GM12878 (cell line): ENCODE measurements around the gene GADD45A. TPM values are rescaled to one million over a fixed set of nuclear protein-coding genes. Genes with fewer than 3 reads are reported as not detected.

Experiments used
- CBX5 ChIP-seq: sonication (generic); IDR thresholded peaks from 2 replicates; pipeline ENCODE4 v1.6.1; 2016; ENCODE audit warnings: low read depth, moderate library complexity, mild to moderate bottlenecking, inconsistent platforms
- CEBPZ ChIP-seq: fragments of 150-350 bp; IDR thresholded peaks from 2 replicates; pipeline ENCODE4 v1.6.1; 2016; ENCODE audit warnings: low read depth, low read length
- CREM ChIP-seq: IDR thresholded peaks from 2 replicates; pipeline ENCODE4 v1.6.1; 2014; ENCODE audit warnings: antibody characterized with exemption, low read depth
- E2F8 ChIP-seq: fragments of 450-650 bp; IDR thresholded peaks from 2 replicates; pipeline ENCODE4 v1.6.1; 2018; ENCODE audit warnings: mild to moderate bottlenecking, low read depth, moderate library complexity; ENCODE audit not compliant: partially characterized antibody
- EED ChIP-seq: sonication (generic); IDR thresholded peaks from 2 replicates; pipeline ENCODE4 v1.6.1; 2016; ENCODE audit warnings: antibody characterized with exemption, low read depth
- EGR1 ChIP-seq, 2 experiments: IDR thresholded peaks; 1 replicate in 1 of 2; 2 replicates in 1 of 2; pipeline ENCODE4 v1.6.1; 2011 to 2012; ENCODE audit warnings: low read depth in 2 of 2, low read length in 2 of 2, borderline replicate concordance in 1 of 2, mild to moderate bottlenecking in 1 of 2, moderate library complexity in 1 of 2
- IKZF1 ChIP-seq: fragments of 450-650 bp; conservative IDR thresholded peaks from 2 replicates; pipeline ENCODE4 v1.6.1; 2017; ENCODE audit warnings: antibody characterized with exemption, mild to moderate bottlenecking
- JUNB ChIP-seq: IDR thresholded peaks from 2 replicates; pipeline ENCODE4 v1.6.1; 2016; ENCODE audit warnings: antibody characterized with exemption, mild to moderate bottlenecking
- MEF2B ChIP-seq: fragments of 450-650 bp; IDR thresholded peaks from 2 replicates; pipeline ENCODE4 v1.6.1; 2018; ENCODE audit warnings: mild to moderate bottlenecking, moderate library complexity; ENCODE audit not compliant: partially characterized antibody, poor library complexity, severe bottlenecking
- MLLT1 ChIP-seq: fragments of 450-650 bp; IDR thresholded peaks from 2 replicates; pipeline ENCODE4 v1.6.1; 2016; ENCODE audit warnings: mild to moderate bottlenecking
- NFIC ChIP-seq: IDR thresholded peaks from 2 replicates; pipeline ENCODE4 v1.6.1; 2012; ENCODE audit warnings: low read depth, mild to moderate bottlenecking, inconsistent platforms, low read length, moderate library complexity
- YBX1 ChIP-seq: fragments of 450-650 bp; IDR thresholded peaks from 2 replicates; pipeline ENCODE4 v1.6.1; 2016; ENCODE audit warnings: antibody characterized with exemption
- ZNF687 ChIP-seq: fragments of 450-650 bp; IDR thresholded peaks from 2 replicates; pipeline ENCODE4 v1.6.1; 2017; ENCODE audit warnings: mild to moderate bottlenecking, moderate library complexity
- polyA plus RNA-seq, 11 experiments: library from polyadenylated mRNA; depleted of rRNA in 4 of 11; unstranded in 6 of 11; stranded (reverse) in 5 of 11; fragments of >200 nt; fragmentation: Nextera tagmentation in 4 of 11; fragmentation: Illumina TruSeq in 1 of 11; extraction: Ambion mirVana in 4 of 11; extraction: Trizol in 1 of 11; gene quantifications; 1 replicate in 1 of 11; 2 replicates in 10 of 11; pipeline versions ENCODE4 v1.2.1 to v1.2.3, GENCODE V29; 2011 to 2016; ENCODE audit warnings: inconsistent platforms in 2 of 11, missing spikeins in 2 of 11, low read depth in 1 of 11
- total RNA-seq, 4 experiments: library from RNA; depleted of rRNA in 3 of 4; stranded (reverse); fragments of >200 nt in 3 of 4; fragmentation: Illumina TruSeq in 1 of 4; extraction: Trizol in 1 of 4; gene quantifications; 2 replicates each; pipeline versions ENCODE4 v1.2.1 to v1.2.3, GENCODE V29; 2013 to 2021

Gene GADD45A
- total and polyA plus RNA-seq, 10 of the 15 experiments (the other 5 are each of a cell fraction or from before 2014, with no cell fraction given): 4.7 to 48.9 (median 18.5) TPM

GRCh38 chr1:67686267-67687197, 1.5 kb downstream of the GADD45A start (continued):
- TF ChIP-seq ZNF687 (peak; percentile 43; the same call in 1 of the 2 replicates), CREM (no peak; the same call in 1 of the 2 replicates), EGR1 (IDR thresholded peaks at IDR 0.05; ENCODE audit: borderline replicate concordance in 1 of 2, low read depth in 2 of 2, low read length in 2 of 2) (no peak), E2F8 (peak; percentile 29), IKZF1 (peak; percentile 86), CEBPZ (no peak), NFIC (peak; percentile 41; the same call in 1 of the 2 replicates), EED (peak; percentile 61; the same call in 1 of the 2 replicates), MEF2B (no peak), JUNB (peak; percentile 38; the same call in 1 of the 2 replicates), CBX5 (no peak), YBX1 (no peak), MLLT1 (peak; percentile 38; the same call in 1 of the 2 replicates)
